ENCODE measurements around the gene KCNB1. TPM values are rescaled to one million over a fixed set of nuclear protein-coding genes. Genes with fewer than 3 reads are reported as not detected.

KCNB1 gene
- total RNA-seq, 4 donors from 2014 or later, result 0.29 to 32.5 (median 7.0) TPM

DNA sequence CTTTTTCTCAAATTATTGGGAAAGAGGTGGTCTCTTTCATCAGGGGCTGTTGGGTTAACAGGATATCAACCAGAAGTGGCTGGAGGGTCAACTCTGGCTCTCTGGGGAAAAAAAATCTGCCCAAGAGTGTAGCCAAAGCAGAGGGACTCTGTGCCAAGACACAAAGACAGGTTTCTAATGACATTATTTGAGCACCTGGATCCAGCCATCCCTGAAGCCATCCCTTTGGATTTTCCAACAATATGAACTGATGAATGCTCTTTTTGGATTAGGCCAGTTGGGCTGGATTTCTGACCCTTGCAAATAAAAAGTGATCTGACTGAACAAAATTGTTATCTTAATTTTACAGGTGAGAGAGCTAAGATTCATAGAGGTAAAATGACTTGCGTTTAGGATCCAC lies 88.7 kb downstream of the KCNB1 start:
- Histone ChIP-seq H3K27ac (peak overlapping the region; percentile 93 to 94), H3K36me3 (no peaks in the 10 kb centered on the region), H3K4me1 (peaks cover 5 to 8% of the 10 kb centered on the region in 2 donors), H3K27me3 (no peaks in the 10 kb centered on the region), H3K4me3 (no peak overlapping the region), H3K9me3 (no peaks in the 10 kb centered on the region)
- no peak for TF ChIP-seq POLR2A (IDR thresholded peaks at IDR 0.05)
- TF ChIP-seq, protein P1, sequence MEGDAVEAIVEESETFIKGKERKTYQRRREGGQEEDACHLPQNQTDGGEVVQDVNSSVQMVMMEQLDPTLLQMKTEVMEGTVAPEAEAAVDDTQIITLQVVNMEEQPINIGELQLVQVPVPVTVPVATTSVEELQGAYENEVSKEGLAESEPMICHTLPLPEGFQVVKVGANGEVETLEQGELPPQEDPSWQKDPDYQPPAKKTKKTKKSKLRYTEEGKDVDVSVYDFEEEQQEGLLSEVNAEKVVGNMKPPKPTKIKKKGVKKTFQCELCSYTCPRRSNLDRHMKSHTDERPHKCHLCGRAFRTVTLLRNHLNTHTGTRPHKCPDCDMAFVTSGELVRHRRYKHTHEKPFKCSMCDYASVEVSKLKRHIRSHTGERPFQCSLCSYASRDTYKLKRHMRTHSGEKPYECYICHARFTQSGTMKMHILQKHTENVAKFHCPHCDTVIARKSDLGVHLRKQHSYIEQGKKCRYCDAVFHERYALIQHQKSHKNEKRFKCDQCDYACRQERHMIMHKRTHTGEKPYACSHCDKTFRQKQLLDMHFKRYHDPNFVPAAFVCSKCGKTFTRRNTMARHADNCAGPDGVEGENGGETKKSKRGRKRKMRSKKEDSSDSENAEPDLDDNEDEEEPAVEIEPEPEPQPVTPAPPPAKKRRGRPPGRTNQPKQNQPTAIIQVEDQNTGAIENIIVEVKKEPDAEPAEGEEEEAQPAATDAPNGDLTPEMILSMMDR (IDR thresholded peaks at IDR 0.05), result no peak
- no peak for DNase-seq
- intact Hi-C loops (cut with DNase I; ENCODE audit: low total_unique reads), result loop anchor here (10.0 kb wide), 1 partner anchor 49 kb away; no protein-coding TSS in a partner anchor

DNA sequence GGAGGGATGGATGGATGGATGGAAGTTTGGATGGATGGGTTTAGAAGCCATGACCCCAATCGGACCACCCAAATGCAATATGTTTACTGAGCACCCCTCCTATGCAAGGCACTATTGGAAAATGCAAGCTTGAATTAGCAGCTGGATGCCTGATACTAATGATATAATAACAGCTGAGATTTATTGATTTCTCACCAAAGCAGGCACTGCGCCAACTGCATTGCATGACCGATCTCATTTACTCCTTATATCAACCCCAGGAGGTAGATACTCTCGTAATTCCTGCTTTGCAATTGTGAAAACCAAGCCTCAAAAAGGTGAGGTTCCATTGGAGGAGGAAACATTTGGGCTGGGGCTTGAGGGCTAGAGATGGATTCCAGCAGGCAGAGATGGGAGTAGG lies 89.7 kb downstream of the KCNB1 start:
- no peak for DNase-seq
- Histone ChIP-seq H3K27me3 (no peaks in the 10 kb centered on the region), H3K9me3 (no peaks in the 10 kb centered on the region), H3K4me3 (no peak overlapping the region), H3K4me1 (peaks cover 5 to 11% of the 10 kb centered on the region in 2 donors), H3K27ac (peak overlapping the region; percentile 93 to 94), H3K36me3 (no peaks in the 10 kb centered on the region)
- no peak for TF ChIP-seq POLR2A (IDR thresholded peaks at IDR 0.05)
- TF ChIP-seq, protein P1 (IDR thresholded peaks at IDR 0.05), result no peak
- intact Hi-C loops (cut with DNase I; ENCODE audit: low total_unique reads), result loop anchor here (10.0 kb wide), 1 partner anchor 48 kb away; no protein-coding TSS in a partner anchor

DNA sequence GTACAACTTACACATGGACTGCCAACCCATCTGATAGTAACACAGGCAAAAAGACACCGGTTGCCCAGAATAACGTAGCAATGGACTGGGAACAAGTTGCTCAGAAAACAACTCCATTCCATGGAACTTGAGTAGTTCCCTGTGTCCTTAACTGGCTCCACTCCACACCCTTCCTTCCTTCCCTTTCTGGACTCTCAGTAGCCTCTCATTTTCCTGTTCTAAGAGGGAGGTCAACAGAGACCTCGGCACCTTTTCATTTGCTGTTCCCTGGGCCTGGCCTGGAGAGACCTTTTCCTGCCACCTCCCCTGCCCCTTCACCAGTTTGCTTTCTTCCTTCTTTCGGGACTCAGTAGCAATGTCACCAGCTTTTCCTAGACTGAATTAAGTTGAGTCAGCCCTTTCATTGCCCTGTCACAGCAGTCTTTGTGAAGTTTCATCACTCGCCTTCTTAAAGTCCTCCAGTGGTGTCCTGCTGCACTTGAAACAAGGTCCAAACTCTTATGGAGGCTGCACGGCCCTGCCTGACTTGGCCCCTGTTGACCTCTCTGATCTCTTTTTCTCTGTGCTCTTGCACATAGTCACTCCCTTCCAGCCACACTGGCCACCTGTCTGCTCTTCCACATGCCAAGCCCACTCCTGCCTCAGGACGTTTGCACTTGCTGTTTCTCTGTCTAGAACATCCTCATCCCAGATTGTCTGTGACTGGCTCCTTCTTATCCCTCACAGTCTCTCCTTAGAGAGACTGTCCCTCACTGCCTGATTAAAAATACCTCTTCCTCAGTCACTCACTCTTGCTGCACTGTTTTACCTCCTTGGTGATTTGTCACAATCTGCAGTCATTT lies 90.8 kb downstream of the KCNB1 start:
- TF ChIP-seq, protein P1 (IDR thresholded peaks at IDR 0.05), result no peak
- TF ChIP-seq POLR2A (IDR thresholded peaks at IDR 0.05), result no peak
- H3K27me3 ChIP-seq, result no peaks in the 10 kb centered on the region
- peak overlapping the region; percentile 33 to 93 for H3K27ac ChIP-seq
- intact Hi-C loops (cut with DNase I; ENCODE audit: low total_unique reads), result loop anchor here (10.0 kb wide), 1 partner anchor 47 kb away; no protein-coding TSS in a partner anchor
- DNase-seq, result no peak
- no peaks in the 10 kb centered on the region for H3K9me3 ChIP-seq
- H3K36me3 ChIP-seq, result no peaks in the 10 kb centered on the region
- no peak overlapping the region for H3K4me3 ChIP-seq
- H3K4me1 ChIP-seq, result peaks cover 5 to 11% of the 10 kb centered on the region in 2 donors

DNA sequence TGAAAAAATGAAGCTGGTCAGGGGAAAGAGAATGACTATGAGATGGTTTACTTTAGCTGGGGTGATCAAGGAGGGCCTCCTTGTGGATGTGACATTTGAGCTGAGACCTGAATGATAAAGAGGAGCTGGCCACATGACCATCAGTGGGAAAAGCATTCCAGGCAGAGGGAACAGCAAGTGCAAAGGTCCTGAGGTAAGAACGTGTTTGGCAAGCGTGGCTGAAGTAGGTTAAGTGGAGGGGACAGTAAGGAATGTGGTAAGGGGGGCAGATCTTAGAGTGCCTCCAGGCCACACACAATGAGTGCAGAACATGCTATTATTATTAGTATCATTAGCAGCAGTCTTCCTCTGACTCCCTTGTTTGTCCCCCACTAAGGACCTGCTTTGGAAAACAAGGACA lies 92.6 kb downstream of the KCNB1 start:
- Histone ChIP-seq H3K27me3 (no peaks in the 10 kb centered on the region), H3K36me3 (no peaks in the 10 kb centered on the region), H3K4me1 (peaks cover 3 to 11% of the 10 kb centered on the region in 2 donors), H3K9me3 (no peaks in the 10 kb centered on the region), H3K27ac (peak overlapping the region; percentile 75 to 79), H3K4me3 (no peak overlapping the region)
- DNase-seq, result no peak
- no peak for TF ChIP-seq POLR2A (IDR thresholded peaks at IDR 0.05)
- TF ChIP-seq, protein P1 (IDR thresholded peaks at IDR 0.05), result no peak
- intact Hi-C loops (cut with DNase I; ENCODE audit: low total_unique reads), result loop anchor here (10.0 kb wide), 1 partner anchor 45 kb away; no protein-coding TSS in a partner anchor

DNA sequence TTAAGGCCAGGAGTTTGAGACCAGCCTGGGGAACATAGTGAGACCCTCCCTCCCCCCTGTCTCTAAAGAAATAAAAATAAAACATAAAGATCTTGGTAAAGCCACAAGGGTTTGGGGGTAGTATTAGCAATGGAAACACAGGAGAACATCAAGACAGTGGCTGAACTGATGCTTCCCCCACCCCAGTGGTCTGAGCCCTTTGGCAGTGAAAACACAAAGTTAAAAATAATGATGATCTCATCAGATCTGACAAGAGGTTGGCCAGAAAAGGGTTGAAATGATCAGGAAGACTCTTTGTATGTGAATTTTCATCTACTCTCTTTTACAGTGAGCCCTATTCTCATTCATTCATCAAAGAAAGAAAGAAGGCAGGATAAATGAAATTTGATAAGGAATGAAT lies 93.7 kb downstream of the KCNB1 start:
- no peak for TF ChIP-seq POLR2A (IDR thresholded peaks at IDR 0.05)
- TF ChIP-seq, protein P1 (IDR thresholded peaks at IDR 0.05), result no peak
- Histone ChIP-seq H3K36me3 (no peaks in the 10 kb centered on the region), H3K27me3 (no peaks in the 10 kb centered on the region), H3K4me1 (peaks cover 0 to 7% of the 10 kb centered on the region in 2 donors), H3K9me3 (no peaks in the 10 kb centered on the region), H3K27ac (peak overlapping the region; percentile 75 to 79), H3K4me3 (no peak overlapping the region)
- intact Hi-C loops (cut with DNase I; ENCODE audit: low total_unique reads), result no loop called here
- no peak for DNase-seq

Data from uterus (tissue), 4 donors.